ENCODE results near the gene GNB4.

GRCh38 chr3:179404307-179404706 lies 47.0 kb downstream of the GNB4 start:
- TF ChIP-seq CTCF (IDR thresholded peaks at IDR 0.05) (no peak), EP300 (IDR thresholded peaks at IDR 0.05) (no peak)
